IPS DF 19.7 (cell line): ENCODE results near the gene ELFN1.

Source experiments
- DNase-seq: peaks from one replicate; pipeline ENCODE4 v3.0.0-alpha.2; 2013; ENCODE audit warnings: low read depth, low spot score

Gene ELFN1

DNA sequence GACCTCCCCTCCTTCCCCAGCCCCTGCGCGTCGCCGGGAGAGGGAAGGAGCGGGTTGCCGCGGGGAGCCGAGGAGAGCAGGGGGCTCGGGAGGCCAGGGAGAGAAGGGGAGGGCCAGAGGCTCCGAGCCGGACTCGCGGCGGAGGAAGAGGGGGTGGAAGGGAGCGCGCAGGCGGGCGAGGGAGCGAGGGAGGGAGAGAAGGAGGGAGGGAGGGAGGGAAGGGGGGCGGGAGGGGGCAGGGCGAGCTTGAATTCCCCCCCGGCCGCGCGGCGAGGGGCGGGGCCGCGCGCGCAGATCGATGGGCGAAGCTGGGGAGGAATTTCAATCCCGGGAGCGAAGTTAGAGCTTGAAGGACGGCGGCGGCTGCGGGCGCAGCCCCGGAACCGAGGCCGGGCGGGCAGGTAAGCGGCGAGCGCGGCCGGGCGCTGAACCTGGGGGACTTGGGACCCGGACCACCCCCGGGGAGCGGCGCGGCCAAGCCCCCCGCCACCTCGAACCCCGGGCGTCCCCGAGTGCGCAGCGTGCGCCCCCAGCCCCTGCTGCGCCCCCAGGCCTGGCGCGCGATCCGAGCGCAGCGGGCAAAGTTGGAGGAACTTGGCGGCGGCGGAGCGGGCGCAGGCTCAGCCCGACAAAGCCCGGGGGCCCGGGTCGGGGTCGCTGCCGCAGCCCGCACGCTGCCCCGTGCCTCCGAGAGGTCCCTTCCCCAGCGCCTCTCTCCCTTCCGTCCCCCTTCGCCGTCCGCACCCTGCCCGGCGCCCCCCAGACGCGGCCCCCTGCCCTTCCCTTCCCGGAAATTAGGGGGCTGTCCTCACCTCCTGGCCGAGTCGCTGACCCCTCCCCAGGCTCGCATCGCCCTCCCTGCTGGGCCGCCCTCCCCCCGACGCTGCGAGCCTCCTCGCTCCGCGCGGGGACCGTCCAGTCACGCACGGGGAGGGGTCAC, at the start of gene ELFN1:
TSS of gene ELFN1 (plus strand) at position 324 of the 940 bp plus-strand sequence. CDS start 74,320 bp downstream, outside the sequence.
- DNase-seq: no peak

DNA sequence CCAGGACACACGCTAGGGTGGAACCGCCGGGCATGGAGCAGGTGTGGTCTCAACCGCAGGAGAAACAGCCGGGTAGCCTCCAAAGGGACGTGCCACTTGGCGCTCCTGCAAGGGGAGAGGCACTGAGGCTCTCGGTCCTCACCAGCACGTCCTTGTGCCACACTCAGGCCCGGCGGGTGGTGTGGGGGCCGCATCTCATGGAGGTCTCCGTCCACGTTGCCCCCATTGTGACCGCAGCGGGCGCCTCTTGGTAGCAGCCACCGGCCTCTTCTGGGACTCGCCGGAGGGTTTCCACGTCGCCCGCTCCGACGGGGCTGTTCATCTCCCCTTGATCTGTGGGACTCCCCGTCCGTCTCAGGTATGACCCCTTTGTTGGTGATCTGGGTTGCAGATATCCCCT, 49.2 kb upstream of the ELFN1 start:
- DNase-seq: no peak

DNA sequence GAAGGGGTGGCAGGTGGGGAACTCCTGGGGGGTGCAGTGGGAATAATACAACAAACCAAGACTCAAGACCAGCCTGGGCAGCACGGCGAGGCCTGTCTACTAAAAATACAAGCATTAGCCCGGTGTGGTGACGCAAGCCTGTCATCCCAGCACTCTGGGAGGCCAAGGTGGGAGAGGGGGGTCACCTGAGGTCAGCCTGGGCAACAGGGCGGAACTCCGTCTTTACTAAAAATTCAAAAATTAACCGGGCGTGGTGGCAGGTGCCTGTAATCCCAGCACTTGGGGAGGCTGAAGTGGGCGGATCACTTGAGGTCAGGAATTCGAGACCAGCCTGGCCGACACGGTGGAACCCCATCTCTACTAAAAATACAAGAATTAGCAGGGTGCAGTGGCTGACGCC, 48.4 kb upstream of the ELFN1 start:
- DNase-seq: no peak

DNA sequence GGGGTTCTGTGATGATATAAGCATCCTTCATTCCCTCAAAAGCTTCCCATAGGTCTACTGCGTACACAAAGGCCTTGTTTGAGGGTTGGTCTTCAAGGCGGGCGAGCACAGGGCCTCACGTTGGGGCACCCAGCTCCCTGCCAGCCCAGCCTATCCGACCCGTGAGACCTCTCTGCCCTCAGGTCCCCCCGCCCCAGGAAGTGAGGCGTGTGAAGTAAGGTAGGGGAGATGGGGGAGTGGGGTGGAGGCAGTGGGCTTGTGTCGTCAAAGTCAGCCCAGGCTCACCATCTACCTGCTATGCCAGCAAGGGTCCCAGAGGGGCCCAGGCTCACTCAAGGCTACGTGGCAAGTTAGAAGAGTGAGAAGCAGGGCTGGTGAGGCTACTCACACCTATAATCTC, 47.6 kb upstream of the ELFN1 start:
- DNase-seq: no peak

DNA sequence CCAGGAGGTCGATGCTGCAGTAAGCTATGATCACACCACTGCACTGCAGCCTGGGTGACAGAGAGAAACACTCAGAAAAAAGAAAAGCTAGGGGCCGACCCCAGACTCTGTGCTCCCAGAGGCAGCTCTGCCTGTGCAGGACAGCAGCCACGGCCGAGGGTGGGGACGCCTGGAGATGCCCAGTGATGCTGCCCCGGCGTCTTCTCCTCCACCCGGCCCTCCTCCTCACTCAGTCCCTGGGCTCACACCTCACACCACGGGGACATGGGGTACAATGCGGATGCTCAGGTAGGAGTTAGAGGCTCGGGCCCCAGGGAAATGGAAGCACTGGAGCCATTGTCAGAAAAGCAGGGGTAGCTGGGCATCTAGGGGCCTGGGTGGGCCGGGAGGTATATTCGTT, 46.3 kb upstream of the ELFN1 start:
- DNase-seq: no peak

DNA sequence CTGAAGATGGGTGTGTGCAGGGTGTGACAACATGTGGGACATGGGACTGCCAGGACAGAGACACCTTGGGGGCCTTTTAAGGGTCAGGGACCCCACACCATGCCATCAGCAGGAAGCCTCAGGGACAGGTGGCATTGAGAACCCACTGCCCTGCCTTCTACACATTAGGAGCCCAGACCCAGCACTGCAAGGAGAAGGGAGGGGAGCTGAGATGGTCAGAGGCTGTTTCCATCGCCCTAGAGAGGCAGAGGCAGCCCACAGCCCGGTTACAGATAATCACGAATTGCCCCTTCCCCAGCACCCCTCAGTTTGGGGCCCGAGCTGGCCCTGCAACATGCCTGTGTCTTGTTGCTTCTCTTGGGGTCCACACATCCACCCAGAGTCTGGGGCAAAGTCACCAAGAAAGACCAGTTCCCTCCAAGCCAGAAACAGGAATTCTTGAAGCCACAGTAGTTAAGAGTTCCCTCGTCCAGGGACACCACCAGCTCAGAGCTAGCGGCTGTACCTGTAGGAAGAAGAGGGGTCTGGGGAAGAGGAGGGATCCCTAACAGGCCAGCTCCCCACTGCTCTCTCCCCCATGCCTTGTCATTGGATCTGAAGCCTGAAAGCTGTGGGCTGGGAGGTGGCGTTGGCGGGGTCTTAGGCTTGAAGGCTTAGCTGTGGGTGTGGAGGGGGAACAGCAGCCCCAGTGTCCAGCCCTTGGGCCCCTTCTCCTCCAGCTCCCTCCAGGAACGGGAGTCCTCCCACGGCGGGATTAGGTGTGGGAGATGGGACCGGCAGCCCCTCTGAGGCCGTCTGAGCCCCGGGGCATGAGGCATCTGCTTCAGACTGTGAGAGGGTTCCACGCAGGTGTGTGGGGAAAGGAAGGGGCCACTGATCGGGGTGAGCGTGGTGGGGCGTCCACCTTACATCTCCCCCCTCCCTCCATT, 44.8 kb upstream of the ELFN1 start:
- no peak for DNase-seq

DNA sequence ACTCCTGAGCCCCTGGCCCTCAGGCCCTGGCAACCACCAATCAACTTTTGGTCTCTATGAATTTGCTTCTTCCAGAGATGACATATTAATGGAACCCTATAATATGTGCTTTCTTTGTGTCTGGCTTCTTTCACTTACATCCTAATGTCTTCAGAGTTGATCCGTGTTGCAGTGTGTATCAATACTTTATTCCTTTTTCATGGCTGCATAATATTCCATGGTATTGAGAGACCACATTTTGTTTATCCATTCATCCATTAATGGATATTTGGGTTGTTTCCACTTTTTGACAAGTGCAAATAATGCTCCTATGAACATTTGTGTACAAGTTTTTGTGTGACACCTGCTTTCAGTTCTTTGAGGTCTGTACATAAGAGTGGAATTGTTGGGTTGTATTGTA, 43.3 kb upstream of the ELFN1 start:
- no peak for DNase-seq

DNA sequence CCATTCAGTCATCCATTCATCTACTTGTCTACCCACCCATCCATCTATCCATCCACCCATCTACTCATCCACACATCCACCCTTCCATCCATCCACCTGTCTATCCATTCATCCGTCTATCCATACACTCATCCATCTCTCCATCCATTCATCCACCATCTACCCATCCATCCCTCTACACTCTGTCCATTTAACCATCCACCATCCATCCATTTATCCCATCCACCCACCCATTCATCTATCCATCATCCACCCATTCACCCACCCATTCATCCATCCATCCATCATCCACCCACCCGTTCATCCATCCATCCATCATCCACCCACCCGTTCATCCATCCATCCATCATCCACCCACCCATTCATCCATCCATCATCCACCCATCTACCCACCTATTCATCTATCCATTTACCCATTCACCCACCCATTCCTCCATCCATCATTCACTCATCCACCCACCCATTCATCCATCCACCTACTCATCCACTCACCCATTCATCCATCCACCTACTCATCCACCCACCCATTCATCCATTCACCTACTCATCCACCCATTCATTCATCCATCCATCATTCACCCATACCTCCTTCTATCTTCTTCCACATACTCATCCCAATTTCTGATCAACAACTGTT, 39.3 kb upstream of the ELFN1 start:
- no peak for DNase-seq

DNA sequence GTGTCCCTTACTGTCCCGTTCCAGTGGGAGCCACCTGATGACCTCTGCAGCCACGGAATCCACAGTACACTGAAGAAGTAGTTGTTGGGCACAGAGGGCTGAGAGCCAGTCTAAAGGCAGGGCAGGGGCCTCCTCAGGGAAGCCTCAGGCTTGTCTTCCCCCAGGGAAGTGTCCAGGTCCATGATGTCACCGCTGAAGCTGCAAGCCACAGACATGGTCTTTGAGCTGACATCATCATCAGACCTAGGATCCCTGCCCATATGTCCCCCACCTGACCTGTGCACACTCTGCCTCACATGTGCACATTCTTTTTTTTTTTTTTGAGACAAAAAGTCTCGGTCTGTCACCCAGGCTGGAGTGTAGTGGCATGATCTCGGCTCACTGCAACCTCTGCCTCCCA, 38.4 kb upstream of the ELFN1 start:
- no peak for DNase-seq

DNA sequence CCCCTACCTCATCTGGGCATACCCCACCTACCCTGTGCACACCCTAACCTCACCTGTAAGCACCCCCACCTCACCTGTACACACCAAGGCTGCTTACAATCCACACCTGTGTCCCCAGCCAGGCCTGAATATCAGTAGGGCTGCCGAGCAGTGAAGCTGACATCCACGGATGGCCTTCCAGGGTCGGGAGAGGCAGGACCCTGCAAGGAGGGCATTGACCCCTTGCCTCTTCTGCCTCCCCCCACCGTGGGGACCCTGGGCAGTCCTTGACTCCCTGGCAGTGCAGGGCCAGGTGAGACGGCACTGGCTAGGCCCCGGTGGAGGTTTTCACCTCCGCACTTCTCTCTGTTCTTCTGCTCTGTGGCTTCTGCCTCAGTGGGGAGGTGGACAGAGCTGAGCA, 37.6 kb upstream of the ELFN1 start:
- DNase-seq: no peak

DNA sequence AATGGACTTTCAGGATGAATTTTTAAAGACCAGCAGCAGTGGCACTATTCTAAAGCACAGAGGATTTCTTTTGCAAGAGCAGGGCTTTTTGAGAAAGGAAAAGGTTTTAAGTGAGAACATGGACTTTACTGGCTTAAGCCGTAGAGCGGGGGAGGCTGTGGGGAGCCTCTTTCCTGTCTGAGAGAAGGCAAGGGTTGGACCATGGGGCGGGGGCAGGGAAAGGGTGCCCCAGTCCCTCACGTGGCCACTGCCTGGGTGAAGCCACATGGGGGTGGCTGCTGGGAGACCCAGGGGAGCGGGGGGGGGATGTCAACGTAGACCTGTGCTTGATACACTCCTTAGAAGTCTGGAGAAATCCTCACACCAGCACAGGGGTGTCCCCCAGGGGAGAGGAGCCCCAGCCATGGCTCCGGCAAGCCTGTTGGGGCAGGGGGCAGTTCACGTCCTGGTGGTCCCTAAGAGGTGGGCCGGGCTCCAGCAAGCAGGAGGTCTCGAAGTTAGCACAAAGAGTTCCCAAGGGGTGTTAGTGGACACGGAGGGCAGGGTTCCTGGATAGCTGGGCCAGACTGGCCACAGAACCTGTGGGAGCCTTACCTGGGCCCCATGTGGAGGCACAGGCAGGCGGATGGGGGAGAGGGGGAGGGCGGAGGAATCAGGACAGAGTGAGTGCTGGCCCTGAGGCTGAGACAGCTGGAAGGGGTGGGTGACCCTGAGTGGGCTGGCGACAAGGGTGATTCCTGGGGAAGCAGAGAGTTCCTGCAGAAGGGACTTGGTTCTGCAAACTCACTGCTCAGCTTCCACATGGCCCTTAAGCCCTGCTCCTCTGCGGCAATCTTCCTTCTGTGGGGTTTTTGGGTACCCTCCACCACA, 36.9 kb upstream of the ELFN1 start:
- DNase-seq: no peak

DNA sequence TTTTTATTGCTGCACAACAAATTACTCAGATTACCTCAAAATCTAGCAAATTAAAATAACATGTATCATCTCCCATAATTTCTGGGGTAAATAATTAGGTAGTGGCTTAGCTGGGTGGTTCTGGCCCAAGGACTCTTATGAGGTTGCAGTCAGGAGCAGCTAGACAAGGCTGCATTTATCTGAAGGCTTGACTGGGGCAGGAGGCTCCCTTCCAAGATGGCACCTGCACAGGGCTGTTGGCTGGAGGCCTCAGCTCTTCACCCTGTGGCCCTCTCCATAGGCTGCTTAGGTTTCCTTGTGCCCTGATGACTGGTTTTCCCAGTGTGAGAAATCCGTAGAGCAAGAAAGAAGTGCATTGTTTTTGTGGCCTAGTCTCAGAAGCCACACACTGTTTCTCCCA, 34.7 kb upstream of the ELFN1 start:
- no peak for DNase-seq

DNA sequence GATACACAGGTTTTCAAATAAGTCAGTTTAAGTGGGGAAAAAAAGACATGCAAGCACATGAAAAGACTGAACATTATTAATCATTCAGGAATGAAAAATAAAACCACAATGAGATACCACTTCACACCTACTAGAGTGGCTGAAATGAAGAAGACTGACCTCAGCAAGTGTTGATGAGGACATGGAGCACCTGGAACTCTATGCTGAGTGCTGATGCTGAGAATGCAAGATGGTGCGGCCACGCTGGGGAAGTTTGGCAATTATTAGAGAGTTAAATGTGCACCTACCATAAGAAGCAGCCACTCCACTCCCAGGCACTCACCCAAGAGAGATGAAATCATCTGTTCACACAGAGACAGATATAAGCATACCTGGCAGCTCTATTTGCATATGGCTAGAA, 32.9 kb upstream of the ELFN1 start:
- DNase-seq: no peak

DNA sequence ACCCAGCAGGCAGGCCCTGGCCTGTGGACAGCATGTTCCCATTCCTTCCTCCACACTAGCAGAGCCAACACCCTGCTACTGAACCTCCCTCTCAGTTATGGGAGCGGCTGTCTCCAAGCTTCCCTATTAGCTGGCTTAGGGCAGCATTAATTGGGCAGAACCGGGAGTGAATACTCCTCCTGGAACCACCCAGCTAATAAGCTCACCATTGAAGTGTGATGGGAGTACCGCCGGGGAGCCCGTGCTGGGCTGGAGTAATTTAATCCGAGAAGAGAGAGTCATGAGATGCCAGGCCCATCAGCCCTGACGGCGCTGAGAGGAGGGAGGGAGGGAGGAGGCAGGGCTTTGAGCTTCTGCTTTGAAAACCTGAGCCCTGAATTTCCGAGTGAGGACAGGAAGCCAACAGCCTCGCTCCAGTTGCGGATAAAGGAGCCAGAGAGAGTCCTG, 31.8 kb upstream of the ELFN1 start:
- DNase-seq: peak; percentile 17

DNA sequence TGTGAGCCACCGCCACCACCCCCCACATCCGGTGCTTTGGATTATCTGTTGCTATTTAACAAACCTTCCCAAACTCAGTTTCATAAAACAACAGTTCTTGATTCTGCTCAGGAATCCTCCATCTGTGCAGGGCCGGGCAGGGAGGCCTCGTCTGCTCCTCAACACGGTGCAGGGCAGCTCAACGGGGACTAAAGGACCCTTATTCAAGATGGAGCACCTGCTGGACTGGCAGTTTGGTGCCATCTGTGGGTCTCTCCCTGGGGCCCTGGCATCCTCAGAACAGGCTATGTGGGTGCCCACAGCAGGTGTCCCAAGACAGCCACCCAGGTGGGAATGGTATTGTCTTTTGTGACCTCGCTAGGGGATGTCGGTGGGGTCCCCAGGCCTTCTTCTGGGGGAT, 31.0 kb upstream of the ELFN1 start:
- DNase-seq: no peak

DNA sequence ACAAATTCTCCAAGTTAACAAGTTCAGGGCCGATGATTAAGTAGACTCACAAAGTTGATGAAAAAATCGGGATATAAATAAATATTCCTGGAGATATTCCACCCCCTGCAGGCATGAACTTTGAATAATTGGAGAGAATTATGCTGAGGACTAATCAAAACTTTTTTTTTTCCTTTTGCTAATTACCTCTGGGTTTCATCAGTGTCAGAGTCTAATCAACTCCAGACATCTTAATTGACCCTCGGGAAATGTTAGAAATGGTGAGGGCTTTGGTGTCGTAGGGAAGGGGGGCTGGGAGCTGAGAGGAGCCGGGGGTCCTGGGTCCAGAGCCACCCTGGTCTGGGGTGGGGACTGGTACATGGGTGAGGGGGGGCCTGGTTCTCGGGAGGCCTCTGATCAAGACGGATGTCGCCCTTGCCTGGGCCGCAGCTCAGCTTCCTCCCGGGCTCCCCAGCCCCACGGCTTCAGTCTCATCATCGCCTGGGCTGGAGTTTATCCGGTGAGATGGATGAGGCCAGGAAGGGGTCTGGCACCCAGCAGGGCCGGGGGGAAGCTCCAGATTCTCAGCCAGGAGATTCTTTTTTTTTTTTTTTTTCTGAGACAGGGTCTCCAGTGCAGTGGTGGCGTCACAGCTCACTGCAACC, 30.4 kb upstream of the ELFN1 start:
- DNase-seq: no peak

DNA sequence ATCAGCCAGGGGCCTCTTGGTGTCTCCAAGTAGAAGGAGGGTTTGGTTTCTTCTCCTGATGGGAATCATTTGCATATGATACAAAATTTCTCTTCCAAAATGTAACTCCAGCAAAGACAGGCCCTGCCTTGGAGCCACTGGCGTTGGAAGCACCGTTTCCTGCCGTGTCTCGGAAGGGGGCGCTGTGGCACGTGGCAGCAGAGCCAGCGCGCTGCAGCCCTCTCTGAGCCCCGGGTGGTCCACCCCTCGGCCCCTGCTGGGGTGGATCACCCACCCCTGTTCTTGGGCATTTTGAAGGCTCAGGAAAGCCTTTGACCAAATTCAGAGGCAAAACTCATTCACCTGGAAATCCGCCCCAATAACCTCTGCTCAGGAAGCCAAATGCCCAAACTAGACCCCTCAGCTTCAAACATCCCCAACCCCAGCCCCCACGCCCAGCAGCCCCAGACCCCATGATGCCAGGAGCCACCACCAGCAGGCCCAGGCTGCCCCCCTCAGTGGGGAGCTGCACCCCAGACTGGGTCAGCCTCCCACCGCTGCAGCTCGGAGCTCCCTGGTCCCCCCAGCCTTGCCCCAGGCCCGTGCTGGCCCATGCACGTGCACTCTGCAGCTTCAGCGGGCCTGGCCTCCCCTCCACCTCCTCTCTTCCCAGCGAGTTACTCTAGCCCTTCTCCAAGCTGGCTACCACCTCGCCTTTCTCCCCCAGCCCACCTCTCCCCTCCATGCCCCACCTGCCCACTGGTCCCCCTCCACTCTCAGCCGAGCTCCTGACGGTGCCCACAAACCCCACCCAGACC, 29.5 kb upstream of the ELFN1 start:
- DNase-seq: no peak

DNA sequence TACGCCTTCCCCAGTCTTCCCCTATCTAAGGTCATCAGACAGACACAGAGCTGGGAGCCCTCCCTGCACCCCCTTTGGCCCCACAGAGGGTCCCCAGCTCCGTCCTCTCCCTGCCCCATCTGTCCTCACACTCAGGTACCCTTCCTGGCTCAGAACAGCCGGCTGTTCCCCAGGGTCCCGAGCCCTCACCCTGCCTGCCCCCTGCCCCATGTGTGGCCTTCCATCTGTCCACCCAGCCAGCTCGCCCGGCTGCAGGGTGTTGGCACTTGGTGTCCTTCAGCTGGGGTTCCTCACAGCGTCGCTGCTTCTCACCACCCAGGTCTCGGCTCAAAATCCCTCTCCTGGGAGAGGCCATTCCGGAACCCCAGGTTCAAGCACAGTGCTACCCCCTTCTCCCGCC, 28.9 kb upstream of the ELFN1 start:
- no peak for DNase-seq

DNA sequence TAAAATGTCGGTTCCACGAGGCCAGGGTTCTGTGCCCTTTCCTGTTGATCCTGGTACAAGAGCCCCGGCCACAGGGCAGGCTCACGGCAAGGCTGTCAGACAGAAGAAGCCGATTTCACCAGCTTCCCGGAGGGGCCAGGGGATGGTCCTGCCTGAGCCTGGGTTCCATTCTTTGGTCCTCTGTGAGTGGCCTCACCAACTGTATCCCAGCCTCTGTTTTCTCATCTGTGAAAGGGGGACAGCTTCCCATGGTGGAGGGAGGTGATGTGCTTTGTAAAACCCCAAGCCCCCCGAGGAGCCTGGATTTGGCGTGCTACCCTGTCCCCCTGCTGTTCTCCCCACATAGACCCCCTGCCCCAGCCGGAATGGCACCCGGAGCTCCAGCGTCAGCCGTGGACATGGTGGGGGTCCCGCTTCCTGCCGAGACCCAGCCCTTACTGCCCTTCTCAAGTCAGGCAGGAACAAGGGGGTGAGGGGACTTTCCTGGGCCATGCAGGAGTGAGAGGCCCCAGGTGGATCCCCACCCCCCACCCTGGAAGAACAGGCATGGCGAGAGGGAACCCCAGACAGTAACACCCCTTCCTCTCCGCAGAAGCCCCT, 28.3 kb upstream of the ELFN1 start:
- no peak for DNase-seq
